Stimulated activated naive B cell treated with anti-CD40 and anti-IgM and Interleukin-4, amounts not matched to agents 10 μg/mL and 1 μg/mL and 100 μg/mL, for 72 hours (primary cell): ENCODE data around the gene ZSCAN5A.
A peak's percentile ranks its signal among the peaks of the same experiment; 100 is the strongest.
"Not testable (repeated sequence)": the region's sequence is repeated elsewhere in the genome, so short reads cannot be mapped to it uniquely, and the experiment has no call there.

Experiments
- ATAC-seq, 2 donors: fragments of 150-1000 bp; cut with Tn5 transposase; replicated peaks; 2 replicates each; pipeline ENCODE4 v1.10.0; 2021; ENCODE audit warnings: moderate library complexity in 1 of 2
- DNase-seq: peaks from one replicate; pipeline ENCODE4 v3.0.0; 2021
- H3K27ac Mint-ChIP-seq: one replicate; pipeline ENCODE4 v1.8.0; 2022; ENCODE audit warnings: mild to moderate bottlenecking, mixed read lengths
- H3K27me3 Mint-ChIP-seq, 2 donors: one replicate each; pipeline ENCODE4 v1.8.0; 2022; ENCODE audit warnings: mixed read lengths in 2 of 2
- H3K36me3 Mint-ChIP-seq, 2 donors: one replicate each; pipeline ENCODE4 v1.8.0; 2022; ENCODE audit warnings: mixed read lengths in 2 of 2, mild to moderate bottlenecking in 1 of 2
- H3K4me1 Mint-ChIP-seq, 2 donors: one replicate each; pipeline ENCODE4 v1.8.0; 2022; ENCODE audit warnings: mixed read lengths in 2 of 2, mild to moderate bottlenecking in 1 of 2
- H3K4me3 Mint-ChIP-seq, 2 donors: one replicate each; pipeline ENCODE4 v1.8.0; 2022; ENCODE audit warnings: mild to moderate bottlenecking in 2 of 2, mixed read lengths in 2 of 2, moderate library complexity in 1 of 2
- H3K9me3 Mint-ChIP-seq, 2 donors: one replicate each; pipeline ENCODE4 v1.8.0; 2022; ENCODE audit warnings: mixed read lengths in 2 of 2, mild to moderate bottlenecking in 1 of 2

The ZSCAN5A gene

GRCh38 chr19:56314381-56315076 lies at the start of gene ZSCAN5A:
TSS of gene ZSCAN5A (minus strand) at chr19:56314839. CDS start at chr19:56225046, 89,793 bp downstream.
- peak within 1 kb of the TSS; percentile 99 for H3K27ac Mint-ChIP-seq
- H3K4me1 Mint-ChIP-seq, result peaks cover 13 to 35% of the 10 kb centered on the region in 2 donors
- H3K27me3 Mint-ChIP-seq, result no peaks in the 10 kb centered on the region
- DNase-seq (peak; percentile 94), ATAC-seq (peak; percentile 83 to 84)
- peak within 1 kb of the TSS; percentile 93 to 94 for H3K4me3 Mint-ChIP-seq
- peaks cover 0 to 5% of the 10 kb centered on the region in 2 donors for H3K9me3 Mint-ChIP-seq
- H3K36me3 Mint-ChIP-seq, result peaks cover 11 to 23% of the 10 kb centered on the region in 2 donors

- no peak for ATAC-seq
- DNase-seq, result no peak
- no peaks in the 10 kb centered on the region for H3K4me1 Mint-ChIP-seq
- H3K4me3 Mint-ChIP-seq, result no peak overlapping the region
- H3K27ac Mint-ChIP-seq, result no peak overlapping the region
- peaks cover 35 to 49% of the 10 kb centered on the region in 2 donors for H3K36me3 Mint-ChIP-seq
- H3K9me3 Mint-ChIP-seq, result peaks cover 34 to 36% of the 10 kb centered on the region in 2 donors
- no peaks in the 10 kb centered on the region for H3K27me3 Mint-ChIP-seq
These were observed 46.2 kb upstream of the ZSCAN5A start for GRCh38 chr19:56360841-56361240.

- Mint-ChIP-seq H3K27me3 (no peaks in the 10 kb centered on the region), H3K4me3 (no peak overlapping the region), H3K27ac (no peak overlapping the region), H3K9me3 (peaks cover 16 to 19% of the 10 kb centered on the region in 2 donors), H3K4me1 (no peaks in the 10 kb centered on the region), H3K36me3 (peaks cover 26 to 34% of the 10 kb centered on the region in 2 donors)
- ATAC-seq (no peak), DNase-seq (no peak)
These were observed 42.3 kb upstream of the ZSCAN5A start for GRCh38 chr19:56356944-56357343.

GRCh38 chr19:56355517-56355916 lies 40.9 kb upstream of the ZSCAN5A start:
- Mint-ChIP-seq H3K9me3 (peaks cover 13 to 19% of the 10 kb centered on the region in 2 donors), H3K27ac (no peak overlapping the region), H3K4me3 (no peak overlapping the region), H3K36me3 (peaks cover 20 to 26% of the 10 kb centered on the region in 2 donors), H3K27me3 (no peaks in the 10 kb centered on the region), H3K4me1 (no peaks in the 10 kb centered on the region)
- DNase-seq (no peak), ATAC-seq (no peak)

- Mint-ChIP-seq H3K4me1 (peaks cover 0 to 2% of the 10 kb centered on the region in 2 donors), H3K27ac (no peak overlapping the region), H3K9me3 (no peaks in the 10 kb centered on the region), H3K36me3 (no peaks in the 10 kb centered on the region), H3K27me3 (no peaks in the 10 kb centered on the region), H3K4me3 (no peak overlapping the region)
- no peak for ATAC-seq
- DNase-seq, result no peak
These were observed 36.6 kb upstream of the ZSCAN5A start for GRCh38 chr19:56351208-56351607.

- Mint-ChIP-seq H3K27ac (no peak overlapping the region), H3K36me3 (no peaks in the 10 kb centered on the region), H3K9me3 (no peaks in the 10 kb centered on the region), H3K4me1 (peaks cover 0 to 2% of the 10 kb centered on the region in 2 donors), H3K4me3 (no peak overlapping the region), H3K27me3 (no peaks in the 10 kb centered on the region)
- ATAC-seq (peak; percentile 41 to 43), DNase-seq (peak; percentile 32)
These were observed 35.9 kb upstream of the ZSCAN5A start for GRCh38 chr19:56350416-56351045.

- DNase-seq, result no peak
- Mint-ChIP-seq H3K9me3 (no peaks in the 10 kb centered on the region), H3K4me3 (no peak overlapping the region), H3K36me3 (no peaks in the 10 kb centered on the region), H3K4me1 (peaks cover 0 to 2% of the 10 kb centered on the region in 2 donors), H3K27me3 (no peaks in the 10 kb centered on the region), H3K27ac (no peak overlapping the region)
- ATAC-seq, result peak in 1 of 2 donors; percentile 29
These were observed 33.7 kb upstream of the ZSCAN5A start for GRCh38 chr19:56348289-56348877.

GRCh38 chr19:56347163-56347778 lies 32.6 kb upstream of the ZSCAN5A start:
- Mint-ChIP-seq H3K9me3 (peaks cover 2 to 6% of the 10 kb centered on the region in 2 donors), H3K4me1 (peaks cover 0 to 2% of the 10 kb centered on the region in 2 donors), H3K27ac (no peak overlapping the region)

GRCh38 chr19:56341948-56342347 lies 27.3 kb upstream of the ZSCAN5A start:
- Mint-ChIP-seq H3K27me3 (peaks cover 9 to 14% of the 10 kb centered on the region in 2 donors), H3K27ac (no peak overlapping the region), H3K36me3 (peaks cover 0 to 14% of the 10 kb centered on the region in 2 donors), H3K4me3 (no peak overlapping the region), H3K9me3 (peaks cover 5 to 11% of the 10 kb centered on the region in 2 donors), H3K4me1 (no peaks in the 10 kb centered on the region)
- ATAC-seq, result no peak
- DNase-seq, result no peak

More at GRCh38 chr19:56347163-56347778, 32.6 kb upstream of the ZSCAN5A start:
- ATAC-seq, result no peak
- Mint-ChIP-seq H3K36me3 (peaks cover 0 to 8% of the 10 kb centered on the region in 2 donors), H3K27me3 (peaks cover 9% of the 10 kb centered on the region in 2 donors), H3K4me3 (no peak overlapping the region)
- no peak for DNase-seq

GRCh38 chr19:56339031-56339430 lies 24.4 kb upstream of the ZSCAN5A start:
- H3K27me3 Mint-ChIP-seq, result peaks cover 9 to 14% of the 10 kb centered on the region in 2 donors
- H3K36me3 Mint-ChIP-seq, result peaks cover 0 to 14% of the 10 kb centered on the region in 2 donors
- H3K4me1 Mint-ChIP-seq, H3K4me3 Mint-ChIP-seq, H3K27ac Mint-ChIP-seq, DNase-seq, ATAC-seq: not testable (repeated sequence)
- H3K9me3 Mint-ChIP-seq, result peaks cover 5 to 11% of the 10 kb centered on the region in 2 donors

- H3K4me3 Mint-ChIP-seq, H3K36me3 Mint-ChIP-seq, ATAC-seq, H3K9me3 Mint-ChIP-seq, DNase-seq, H3K4me1 Mint-ChIP-seq, H3K27ac Mint-ChIP-seq: not testable (repeated sequence)
- peaks cover 6 to 10% of the 10 kb centered on the region in 2 donors for H3K27me3 Mint-ChIP-seq
These were observed 22.4 kb upstream of the ZSCAN5A start for GRCh38 chr19:56337077-56337476.

GRCh38 chr19:56335371-56335770 lies 20.7 kb upstream of the ZSCAN5A start:
- not testable (repeated sequence) for H3K36me3 Mint-ChIP-seq, H3K27me3 Mint-ChIP-seq, ATAC-seq, H3K27ac Mint-ChIP-seq, H3K4me3 Mint-ChIP-seq, H3K4me1 Mint-ChIP-seq, DNase-seq, H3K9me3 Mint-ChIP-seq

GRCh38 chr19:56333506-56333905 lies 18.9 kb upstream of the ZSCAN5A start:
- Mint-ChIP-seq H3K4me1 (no peaks in the 10 kb centered on the region), H3K36me3 (peaks cover 0 to 3% of the 10 kb centered on the region in 2 donors), H3K27me3 (peaks cover 6 to 10% of the 10 kb centered on the region in 2 donors), H3K4me3 (no peak overlapping the region), H3K9me3 (peaks cover 0 to 3% of the 10 kb centered on the region in 2 donors), H3K27ac (no peak overlapping the region)
- ATAC-seq (peak; percentile 80 to 82), DNase-seq (peak; percentile 27)

GRCh38 chr19:56332695-56333094 lies 18.1 kb upstream of the ZSCAN5A start:
- peaks cover 0 to 3% of the 10 kb centered on the region in 2 donors for H3K36me3 Mint-ChIP-seq
- peaks cover 0 to 3% of the 10 kb centered on the region in 2 donors for H3K9me3 Mint-ChIP-seq

More at GRCh38 chr19:56332695-56333094, 18.1 kb upstream of the ZSCAN5A start:
- Mint-ChIP-seq H3K27ac (no peak overlapping the region), H3K4me3 (no peak overlapping the region), H3K27me3 (peaks cover 6 to 10% of the 10 kb centered on the region in 2 donors), H3K4me1 (no peaks in the 10 kb centered on the region)
- no peak for DNase-seq
- ATAC-seq, result no peak
